ENCODE data around the gene ADH6.

GRCh38 chr4:99264927-99265326, 45.9 kb upstream of the ADH6 start:
- TF ChIP-seq CTCF (conservative IDR thresholded peaks at IDR 0.05; ENCODE audit: low read depth, low read length): no peak
- TF ChIP-seq EZH2 (IDR thresholded peaks at IDR 0.05; ENCODE audit: borderline replicate concordance, low read depth, low read length, poor library complexity, severe bottlenecking): no peak
